RWPE1 (cell line): ENCODE results near the gene DROSHA.

Source experiments
- CTCF ChIA-PET: fragments of 350-600 bp; sonication (Branson Sonifier 250); formaldehyde crosslinking; extraction: SDS; loops from one replicate; lab custom pipeline; 2021; lab: Yijun Ruan, JAX
- POLR2A ChIA-PET: fragments of 400-600 bp; formaldehyde crosslinking; extraction: SDS; loops from one replicate; lab custom pipeline; 2020; ENCODE audit warnings: antibody characterized with exemption; ENCODE audit not compliant: low non-redundant PET; lab: Yijun Ruan, JAX
- DNase-seq: peaks from one replicate; pipeline ENCODE4 v3.0.0; 2012; ENCODE audit warnings: low spot score
- H3K27ac ChIP-seq: fragments of 450-650 bp; 2 replicates; pipeline ENCODE4 v1.5.1; 2017
- CTCF ChIP-seq: fragments of 450-650 bp; conservative IDR thresholded peaks from 2 replicates; pipeline ENCODE4 v1.5.1; 2017; ENCODE audit warnings: low read depth, mild to moderate bottlenecking

The DROSHA gene

DNA sequence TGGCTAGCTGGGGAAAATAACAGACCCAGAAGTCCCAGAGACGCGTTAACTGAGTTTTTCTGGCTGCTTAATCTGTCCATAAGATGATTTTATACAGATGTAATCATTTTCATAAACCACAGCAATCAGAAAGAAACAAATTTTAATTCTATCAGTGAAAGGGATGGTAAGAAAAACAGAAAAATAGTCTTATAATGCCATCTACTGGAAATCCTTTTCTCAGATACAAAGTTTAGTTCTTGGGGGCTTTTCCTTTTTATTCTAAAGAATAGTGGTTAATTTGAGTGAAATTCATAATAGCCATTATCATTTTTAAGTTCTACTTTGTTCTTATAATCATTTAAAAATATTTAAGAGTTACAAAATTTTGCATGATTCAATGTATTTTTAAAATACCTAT lies 44.4 kb downstream of the DROSHA start:
- H3K27ac ChIP-seq: no peak overlapping the region
- ChIA-PET POLR2A (no interaction called here), CTCF (no interaction called here)
- TF ChIP-seq CTCF: no peak
- no peak for DNase-seq

DNA sequence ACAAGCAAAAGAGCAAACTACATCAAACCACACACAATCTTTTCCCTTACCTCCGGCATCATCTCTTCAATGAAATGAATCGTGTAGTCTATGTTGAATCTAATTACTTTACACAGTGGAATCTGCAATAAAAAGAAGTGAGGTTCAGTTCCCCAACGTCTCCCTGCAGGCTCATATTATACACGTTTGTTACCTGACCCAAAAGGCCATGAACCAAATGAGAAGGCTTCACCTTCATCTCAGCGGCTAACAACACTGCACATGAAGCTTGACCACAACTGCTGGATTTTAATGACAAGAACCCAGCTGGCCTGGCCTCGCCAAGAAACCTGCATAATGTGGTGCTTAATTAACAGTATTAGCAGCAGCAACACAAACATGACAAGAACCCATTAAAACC lies 45.5 kb downstream of the DROSHA start:
- TF ChIP-seq CTCF: no peak
- POLR2A ChIA-PET: no interaction called here
- DNase-seq: no peak
- CTCF ChIA-PET: interaction anchor here (0.6 kb wide), 1 partner anchor 94 kb away, joined by 3 read pairs; no protein-coding TSS in a partner anchor
- H3K27ac ChIP-seq: no peak overlapping the region

GRCh38 chr5:31485376-31486207 lies 46.3 kb downstream of the DROSHA start:
- DNase-seq: no peak
- H3K27ac ChIP-seq: no peak overlapping the region
- CTCF ChIA-PET: no interaction called here
- POLR2A ChIA-PET: no interaction called here
- no peak for TF ChIP-seq CTCF

DNA sequence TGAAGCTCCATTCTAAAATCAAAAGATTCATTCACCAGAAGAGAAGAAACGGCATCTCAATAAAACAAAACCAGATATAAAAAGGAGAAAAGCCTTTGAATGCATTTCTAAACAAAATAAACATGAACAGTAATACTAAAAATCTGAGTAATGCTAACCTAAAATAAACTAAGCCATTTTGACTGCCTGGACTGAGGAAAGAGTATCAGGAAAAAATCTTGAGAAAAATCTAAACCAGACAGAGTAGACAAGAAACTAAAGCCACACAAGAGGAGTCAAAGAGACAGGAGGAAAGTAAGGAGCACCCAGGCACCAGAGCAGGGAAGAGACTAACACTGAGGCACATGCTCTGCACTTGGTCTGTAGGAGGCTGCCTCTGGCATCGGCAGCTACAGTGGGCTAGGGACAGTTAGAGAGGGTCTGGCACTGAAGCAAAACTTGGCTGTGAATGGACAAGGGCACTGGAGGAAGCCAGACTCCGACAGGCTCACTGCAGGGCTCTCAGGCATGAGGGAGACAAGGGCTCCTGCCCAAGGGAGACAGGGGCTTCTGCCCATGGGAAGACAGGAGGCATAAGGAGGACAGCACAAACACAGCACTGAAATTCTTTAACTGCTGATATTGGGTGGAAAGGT lies 50.2 kb downstream of the DROSHA start:
- ChIA-PET CTCF (interaction anchor here (0.6 kb wide), 1 partner anchor 192 kb away, joined by 3 read pairs; no protein-coding TSS in a partner anchor), POLR2A (no interaction called here)
- no peak for TF ChIP-seq CTCF
- H3K27ac ChIP-seq: no peak overlapping the region
- no peak for DNase-seq

- ChIA-PET POLR2A (no interaction called here), CTCF (no interaction called here)
- no peak for DNase-seq
- no peak for TF ChIP-seq CTCF
- no peak overlapping the region for H3K27ac ChIP-seq
Measured at GRCh38 chr5:31479706-31480105, 52.2 kb downstream of the DROSHA start.

- no peak for TF ChIP-seq CTCF
- CTCF ChIA-PET: no interaction called here
- no peak for DNase-seq
Measured at GRCh38 chr5:31478901-31479300, 53.0 kb downstream of the DROSHA start.

More at GRCh38 chr5:31478901-31479300, 53.0 kb downstream of the DROSHA start:
- no peak overlapping the region for H3K27ac ChIP-seq
- POLR2A ChIA-PET: no interaction called here
